ENCODE results near the gene CHST12. TPM values are rescaled to one million over a fixed set of nuclear protein-coding genes. Genes with fewer than 3 reads are reported as not detected.

Gene CHST12
- total and polyA plus RNA-seq, 10 of the 15 experiments (the other 5 are each of a cell fraction or from before 2014, with no cell fraction given): 0.05 to 14.2 (median 3.3) TPM

DNA sequence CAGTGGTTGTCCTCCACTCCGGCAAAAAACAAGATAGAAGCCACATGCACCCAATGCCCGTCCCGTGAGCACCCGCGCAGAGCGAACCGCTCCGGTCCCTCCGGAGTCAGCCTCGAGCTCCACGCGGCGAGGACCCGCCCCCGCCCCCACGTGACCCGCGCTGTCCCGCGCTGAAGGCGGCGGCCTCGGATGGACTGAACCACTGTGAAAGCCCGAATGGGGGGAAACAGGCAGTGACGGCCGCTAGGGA, 49.5 kb upstream of the CHST12 start:
- H2AFZ ChIP-seq (ENCODE audit: control insufficient read depth, low read depth, low read length): peak overlapping the region; percentile 100
- H3K4me3 ChIP-seq: peak overlapping the region; percentile 59
- peaks cover 2 to 3% of the 10 kb centered on the region in 2 experiments; a peak in 2 of 4 replicates for H3K36me3 ChIP-seq (ENCODE audit: control insufficient read depth in 2 of 2, insufficient read depth in 2 of 2, low read length in 1 of 2)
- no TSS peak for BruUV-seq (replicated peaks)
- H3K4me2 ChIP-seq (ENCODE audit: control insufficient read depth, insufficient read depth): peak overlapping the region; percentile 83
- peak; percentile 63 for DNase-seq (ENCODE audit: low read depth, low spot score)
- H3K9me3 ChIP-seq (replicated peaks; ENCODE audit: control insufficient read depth, insufficient read depth, low read length): no peaks in the 10 kb centered on the region
- H4K20me1 ChIP-seq (ENCODE audit: control insufficient read depth, insufficient read depth): peaks cover 3% of the 10 kb centered on the region; the same call in 1 of the 2 replicates
- intact Hi-C loops (cut with micrococcal nuclease; ENCODE audit: unreplicated experiment): loop anchor here (2.0 kb wide), 2 partner anchors 39 to 53 kb away; partner anchors contain the start of gene SNX8
- ChIA-PET CTCF (interaction anchor here (0.8 to 1.5 kb wide), 4 partner anchors 19 to 115 kb away, joined by 3 to 6 read pairs (median 3); no protein-coding TSS in a partner anchor), RAD21 (ENCODE audit: unreplicated experiment) (interaction anchor here (0.8 to 3.5 kb wide), 8 partner anchors 49 to 254 kb away, joined by 3 to 28 read pairs (median 3); partner anchors contain the start of genes CHST12, MRM2 and NUDT1), POLR2A (interaction anchor here (0.6 to 1.3 kb wide), 9 partner anchors 42 to 116 kb away, joined by 3 to 8 read pairs (median 3); partner anchors contain the start of genes MRM2 and NUDT1), SMC1A (ENCODE audit: uncharacterized antibody, unreplicated experiment) (interaction anchor here (0.8 to 1.5 kb wide), 4 partner anchors 109 to 117 kb away, joined by 3 to 4 read pairs (median 3); partner anchors contain the start of genes MRM2 and NUDT1)
- H3K9ac ChIP-seq (ENCODE audit: control insufficient read depth, insufficient read depth, low read length): peak overlapping the region; percentile 97
- peak; percentile 23 for FAIRE-seq
- peaks cover 12% of the 10 kb centered on the region for H3K4me1 ChIP-seq (ENCODE audit: control insufficient read depth, insufficient read depth, low read length)
- peaks cover 54% of the 10 kb centered on the region for H3K79me2 ChIP-seq (ENCODE audit: control insufficient read depth, insufficient read depth, low read length)
- in situ Hi-C loops (cut with MboI): loop anchor here (5.0 kb wide), 1 partner anchor 782 kb away; the partner anchor contains the start of gene PSMG3
- no peaks in the 10 kb centered on the region for H3K27me3 ChIP-seq (replicated peaks in 1 of 2; ENCODE audit: control insufficient read depth in 2 of 2, insufficient read depth in 2 of 2, low read length in 1 of 2)
- peak overlapping the region; percentile 99 for H3K27ac ChIP-seq (ENCODE audit: control insufficient read depth, insufficient read depth)
- 1% methylated on average over 26 of the region's 26 CpGs for WGBS (ENCODE audit: insufficient coverage, insufficient replicate concordance, low lambda C conversion rate, missing lambda C conversion rate)
- peak; percentile 88 for ATAC-seq
- TF ChIP-seq TCF3 (IDR thresholded peaks at IDR 0.05; ENCODE audit: borderline replicate concordance, insufficient read depth, low read depth, low read length) (peak; percentile 75; the same call in 1 of the 2 replicates), PAX8 (IDR thresholded peaks at IDR 0.05) (no peak), CHD4 (IDR thresholded peaks at IDR 0.05) (no peak), EP300 (IDR thresholded peaks at IDR 0.05; ENCODE audit: borderline replicate concordance in 1 of 2, control insufficient read depth in 1 of 2, low read depth in 2 of 2, low read length in 2 of 2) (no peak), SREBF1 (IDR thresholded peaks at IDR 0.05; ENCODE audit: low read length) (no peak), LARP7 (IDR thresholded peaks at IDR 0.05) (no peak; the same call in 1 of the 2 replicates), ZSCAN29 (IDR thresholded peaks at IDR 0.05) (no peak), RELA (IDR thresholded peaks at IDR 0.05; ENCODE audit: borderline replicate concordance, partially characterized antibody) (no peak)
- TF ChIP-seq, protein P1, sequence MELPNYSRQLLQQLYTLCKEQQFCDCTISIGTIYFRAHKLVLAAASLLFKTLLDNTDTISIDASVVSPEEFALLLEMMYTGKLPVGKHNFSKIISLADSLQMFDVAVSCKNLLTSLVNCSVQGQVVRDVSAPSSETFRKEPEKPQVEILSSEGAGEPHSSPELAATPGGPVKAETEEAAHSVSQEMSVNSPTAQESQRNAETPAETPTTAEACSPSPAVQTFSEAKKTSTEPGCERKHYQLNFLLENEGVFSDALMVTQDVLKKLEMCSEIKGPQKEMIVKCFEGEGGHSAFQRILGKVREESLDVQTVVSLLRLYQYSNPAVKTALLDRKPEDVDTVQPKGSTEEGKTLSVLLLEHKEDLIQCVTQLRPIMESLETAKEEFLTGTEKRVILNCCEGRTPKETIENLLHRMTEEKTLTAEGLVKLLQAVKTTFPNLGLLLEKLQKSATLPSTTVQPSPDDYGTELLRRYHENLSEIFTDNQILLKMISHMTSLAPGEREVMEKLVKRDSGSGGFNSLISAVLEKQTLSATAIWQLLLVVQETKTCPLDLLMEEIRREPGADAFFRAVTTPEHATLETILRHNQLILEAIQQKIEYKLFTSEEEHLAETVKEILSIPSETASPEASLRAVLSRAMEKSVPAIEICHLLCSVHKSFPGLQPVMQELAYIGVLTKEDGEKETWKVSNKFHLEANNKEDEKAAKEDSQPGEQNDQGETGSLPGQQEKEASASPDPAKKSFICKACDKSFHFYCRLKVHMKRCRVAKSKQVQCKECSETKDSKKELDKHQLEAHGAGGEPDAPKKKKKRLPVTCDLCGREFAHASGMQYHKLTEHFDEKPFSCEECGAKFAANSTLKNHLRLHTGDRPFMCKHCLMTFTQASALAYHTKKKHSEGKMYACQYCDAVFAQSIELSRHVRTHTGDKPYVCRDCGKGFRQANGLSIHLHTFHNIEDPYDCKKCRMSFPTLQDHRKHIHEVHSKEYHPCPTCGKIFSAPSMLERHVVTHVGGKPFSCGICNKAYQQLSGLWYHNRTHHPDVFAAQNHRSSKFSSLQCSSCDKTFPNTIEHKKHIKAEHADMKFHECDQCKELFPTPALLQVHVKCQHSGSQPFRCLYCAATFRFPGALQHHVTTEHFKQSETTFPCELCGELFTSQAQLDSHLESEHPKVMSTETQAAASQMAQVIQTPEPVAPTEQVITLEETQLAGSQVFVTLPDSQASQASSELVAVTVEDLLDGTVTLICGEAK (IDR thresholded peaks at IDR 0.05; ENCODE audit: borderline replicate concordance): no peak
- TF ChIP-seq, protein P2, sequence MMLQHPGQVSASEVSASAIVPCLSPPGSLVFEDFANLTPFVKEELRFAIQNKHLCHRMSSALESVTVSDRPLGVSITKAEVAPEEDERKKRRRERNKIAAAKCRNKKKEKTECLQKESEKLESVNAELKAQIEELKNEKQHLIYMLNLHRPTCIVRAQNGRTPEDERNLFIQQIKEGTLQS (IDR thresholded peaks at IDR 0.05; ENCODE audit: borderline replicate concordance, extremely low read depth, low read depth, low read length): peak; percentile 84; the same call in 1 of the 2 replicates
- TF ChIP-seq, protein P3, sequence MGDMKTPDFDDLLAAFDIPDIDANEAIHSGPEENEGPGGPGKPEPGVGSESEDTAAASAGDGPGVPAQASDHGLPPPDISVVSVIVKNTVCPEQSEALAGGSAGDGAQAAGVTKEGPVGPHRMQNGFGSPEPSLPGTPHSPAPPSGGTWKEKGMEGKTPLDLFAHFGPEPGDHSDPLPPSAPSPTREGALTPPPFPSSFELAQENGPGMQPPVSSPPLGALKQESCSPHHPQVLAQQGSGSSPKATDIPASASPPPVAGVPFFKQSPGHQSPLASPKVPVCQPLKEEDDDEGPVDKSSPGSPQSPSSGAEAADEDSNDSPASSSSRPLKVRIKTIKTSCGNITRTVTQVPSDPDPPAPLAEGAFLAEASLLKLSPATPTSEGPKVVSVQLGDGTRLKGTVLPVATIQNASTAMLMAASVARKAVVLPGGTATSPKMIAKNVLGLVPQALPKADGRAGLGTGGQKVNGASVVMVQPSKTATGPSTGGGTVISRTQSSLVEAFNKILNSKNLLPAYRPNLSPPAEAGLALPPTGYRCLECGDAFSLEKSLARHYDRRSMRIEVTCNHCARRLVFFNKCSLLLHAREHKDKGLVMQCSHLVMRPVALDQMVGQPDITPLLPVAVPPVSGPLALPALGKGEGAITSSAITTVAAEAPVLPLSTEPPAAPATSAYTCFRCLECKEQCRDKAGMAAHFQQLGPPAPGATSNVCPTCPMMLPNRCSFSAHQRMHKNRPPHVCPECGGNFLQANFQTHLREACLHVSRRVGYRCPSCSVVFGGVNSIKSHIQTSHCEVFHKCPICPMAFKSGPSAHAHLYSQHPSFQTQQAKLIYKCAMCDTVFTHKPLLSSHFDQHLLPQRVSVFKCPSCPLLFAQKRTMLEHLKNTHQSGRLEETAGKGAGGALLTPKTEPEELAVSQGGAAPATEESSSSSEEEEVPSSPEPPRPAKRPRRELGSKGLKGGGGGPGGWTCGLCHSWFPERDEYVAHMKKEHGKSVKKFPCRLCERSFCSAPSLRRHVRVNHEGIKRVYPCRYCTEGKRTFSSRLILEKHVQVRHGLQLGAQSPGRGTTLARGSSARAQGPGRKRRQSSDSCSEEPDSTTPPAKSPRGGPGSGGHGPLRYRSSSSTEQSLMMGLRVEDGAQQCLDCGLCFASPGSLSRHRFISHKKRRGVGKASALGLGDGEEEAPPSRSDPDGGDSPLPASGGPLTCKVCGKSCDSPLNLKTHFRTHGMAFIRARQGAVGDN (IDR thresholded peaks at IDR 0.05): peak; percentile 99
- TF ChIP-seq, protein P4, sequence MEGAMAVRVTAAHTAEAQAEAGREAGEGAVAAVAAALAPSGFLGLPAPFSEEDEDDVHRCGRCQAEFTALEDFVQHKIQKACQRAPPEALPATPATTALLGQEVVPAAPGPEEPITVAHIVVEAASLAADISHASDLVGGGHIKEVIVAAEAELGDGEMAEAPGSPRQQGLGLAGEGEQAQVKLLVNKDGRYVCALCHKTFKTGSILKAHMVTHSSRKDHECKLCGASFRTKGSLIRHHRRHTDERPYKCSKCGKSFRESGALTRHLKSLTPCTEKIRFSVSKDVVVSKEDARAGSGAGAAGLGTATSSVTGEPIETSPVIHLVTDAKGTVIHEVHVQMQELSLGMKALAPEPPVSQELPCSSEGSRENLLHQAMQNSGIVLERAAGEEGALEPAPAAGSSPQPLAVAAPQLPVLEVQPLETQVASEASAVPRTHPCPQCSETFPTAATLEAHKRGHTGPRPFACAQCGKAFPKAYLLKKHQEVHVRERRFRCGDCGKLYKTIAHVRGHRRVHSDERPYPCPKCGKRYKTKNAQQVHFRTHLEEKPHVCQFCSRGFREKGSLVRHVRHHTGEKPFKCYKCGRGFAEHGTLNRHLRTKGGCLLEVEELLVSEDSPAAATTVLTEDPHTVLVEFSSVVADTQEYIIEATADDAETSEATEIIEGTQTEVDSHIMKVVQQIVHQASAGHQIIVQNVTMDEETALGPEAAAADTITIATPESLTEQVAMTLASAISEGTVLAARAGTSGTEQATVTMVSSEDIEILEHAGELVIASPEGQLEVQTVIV (IDR thresholded peaks at IDR 0.05; ENCODE audit: borderline replicate concordance, partially characterized antibody): no peak

Measured in GM12878 (cell line).